ENCODE measurements around the gene SSTR5.

Gene SSTR5

GRCh38 chr16:1060416-1061340 is 11.9 kb upstream of the SSTR5 start:
- H3K4me3 ChIP-seq (ENCODE audit: low read depth, low read length): no peak overlapping the region
- no peak for TF ChIP-seq CTCF (conservative IDR thresholded peaks at IDR 0.05; ENCODE audit: low read depth, low read length)
- no peak for DNase-seq (ENCODE audit: low read depth)

- no peak overlapping the region for H3K4me3 ChIP-seq (ENCODE audit: low read depth, low read length)
- no peak for TF ChIP-seq CTCF (conservative IDR thresholded peaks at IDR 0.05; ENCODE audit: low read depth, low read length)
- DNase-seq (ENCODE audit: low read depth): no peak
These were observed 10.6 kb upstream of the SSTR5 start for GRCh38 chr16:1061769-1062505.

- DNase-seq (ENCODE audit: low read depth): no peak
- TF ChIP-seq CTCF (conservative IDR thresholded peaks at IDR 0.05; ENCODE audit: low read depth, low read length): no peak
- no peak overlapping the region for H3K4me3 ChIP-seq (ENCODE audit: low read depth, low read length)
These were observed 9.7 kb upstream of the SSTR5 start for GRCh38 chr16:1062895-1063294.

- no peak for TF ChIP-seq CTCF (conservative IDR thresholded peaks at IDR 0.05; ENCODE audit: low read depth, low read length)
- DNase-seq (ENCODE audit: low read depth): no peak
- H3K4me3 ChIP-seq (ENCODE audit: low read depth, low read length): no peak overlapping the region
These were observed 8.8 kb upstream of the SSTR5 start for GRCh38 chr16:1063728-1064127.

GRCh38 chr16:1065469-1066128 is 6.9 kb upstream of the SSTR5 start:
- DNase-seq (ENCODE audit: low read depth): no peak
- TF ChIP-seq CTCF (conservative IDR thresholded peaks at IDR 0.05; ENCODE audit: low read depth, low read length): no peak

GRCh38 chr16:1066584-1067172 is 5.9 kb upstream of the SSTR5 start:
- DNase-seq (ENCODE audit: low read depth): no peak
- TF ChIP-seq CTCF (conservative IDR thresholded peaks at IDR 0.05; ENCODE audit: low read depth, low read length): no peak
- no peak overlapping the region for H3K4me3 ChIP-seq (ENCODE audit: low read depth, low read length)

More at GRCh38 chr16:1065469-1066128, 6.9 kb upstream of the SSTR5 start:
- H3K4me3 ChIP-seq (ENCODE audit: low read depth, low read length): no peak overlapping the region

Measured in choroid plexus epithelial cell (primary cell).